ENCODE measurements around the gene GPNMB.

GPNMB gene

GRCh38 chr7:23315366-23315765 is 68.8 kb downstream of the GPNMB start:
- DNase-seq: no peak

All from fibroblast of skin of right quadriceps (primary cell).